ENCODE results near the gene MAP3K20.

MAP3K20 gene

DNA sequence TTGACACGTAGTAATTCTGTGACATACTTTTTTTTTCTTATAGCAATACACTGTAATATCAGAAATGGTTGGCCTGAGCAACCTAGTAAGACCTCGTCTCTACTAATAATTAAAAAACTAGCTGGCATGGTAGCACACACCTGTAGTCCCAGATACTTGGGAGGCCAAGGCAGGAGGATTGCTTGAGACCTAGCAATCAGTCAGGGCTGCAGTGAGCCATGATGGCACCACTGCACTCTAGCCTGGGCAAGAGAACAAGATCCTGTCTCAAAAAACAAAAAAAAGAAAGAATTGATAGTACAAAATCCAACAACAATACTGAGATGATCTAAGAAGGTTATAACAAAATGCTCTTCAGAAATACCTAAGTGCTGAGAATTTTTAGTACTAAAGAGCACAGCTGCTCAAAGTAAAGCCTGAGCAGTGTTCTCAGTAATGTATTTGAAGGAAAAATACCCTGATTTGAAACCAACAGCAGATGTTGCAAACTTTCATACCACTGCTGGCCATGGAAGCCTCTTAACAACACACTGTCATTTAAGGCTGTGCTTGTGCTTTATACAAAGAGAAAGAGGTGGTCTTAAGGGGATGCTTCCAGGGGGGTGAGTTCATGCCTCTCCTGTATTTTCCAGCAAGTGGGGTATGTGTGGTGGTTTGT is 146.4 kb downstream of the MAP3K20 start:
- Histone ChIP-seq H3K4me3 (ENCODE audit: low read depth, low read length) (no peak overlapping the region), H3K27ac (no peak overlapping the region), H3K36me3 (replicated peaks) (no peaks in the 10 kb centered on the region), H3K27me3 (replicated peaks) (no peaks in the 10 kb centered on the region)
- no peak for DNase-seq
- TF ChIP-seq, protein P1, sequence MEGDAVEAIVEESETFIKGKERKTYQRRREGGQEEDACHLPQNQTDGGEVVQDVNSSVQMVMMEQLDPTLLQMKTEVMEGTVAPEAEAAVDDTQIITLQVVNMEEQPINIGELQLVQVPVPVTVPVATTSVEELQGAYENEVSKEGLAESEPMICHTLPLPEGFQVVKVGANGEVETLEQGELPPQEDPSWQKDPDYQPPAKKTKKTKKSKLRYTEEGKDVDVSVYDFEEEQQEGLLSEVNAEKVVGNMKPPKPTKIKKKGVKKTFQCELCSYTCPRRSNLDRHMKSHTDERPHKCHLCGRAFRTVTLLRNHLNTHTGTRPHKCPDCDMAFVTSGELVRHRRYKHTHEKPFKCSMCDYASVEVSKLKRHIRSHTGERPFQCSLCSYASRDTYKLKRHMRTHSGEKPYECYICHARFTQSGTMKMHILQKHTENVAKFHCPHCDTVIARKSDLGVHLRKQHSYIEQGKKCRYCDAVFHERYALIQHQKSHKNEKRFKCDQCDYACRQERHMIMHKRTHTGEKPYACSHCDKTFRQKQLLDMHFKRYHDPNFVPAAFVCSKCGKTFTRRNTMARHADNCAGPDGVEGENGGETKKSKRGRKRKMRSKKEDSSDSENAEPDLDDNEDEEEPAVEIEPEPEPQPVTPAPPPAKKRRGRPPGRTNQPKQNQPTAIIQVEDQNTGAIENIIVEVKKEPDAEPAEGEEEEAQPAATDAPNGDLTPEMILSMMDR (IDR thresholded peaks at IDR 0.05; ENCODE audit: low read depth, low read length, missing control alignments), result no peak
- in situ Hi-C loops (cut with HindIII; ENCODE audit: low pct_ligation_motif_present, low sequenced_read_pairs), result loop anchor here (25.0 kb wide), 2 partner anchors 185 to 410 kb away; no protein-coding TSS in a partner anchor

DNA sequence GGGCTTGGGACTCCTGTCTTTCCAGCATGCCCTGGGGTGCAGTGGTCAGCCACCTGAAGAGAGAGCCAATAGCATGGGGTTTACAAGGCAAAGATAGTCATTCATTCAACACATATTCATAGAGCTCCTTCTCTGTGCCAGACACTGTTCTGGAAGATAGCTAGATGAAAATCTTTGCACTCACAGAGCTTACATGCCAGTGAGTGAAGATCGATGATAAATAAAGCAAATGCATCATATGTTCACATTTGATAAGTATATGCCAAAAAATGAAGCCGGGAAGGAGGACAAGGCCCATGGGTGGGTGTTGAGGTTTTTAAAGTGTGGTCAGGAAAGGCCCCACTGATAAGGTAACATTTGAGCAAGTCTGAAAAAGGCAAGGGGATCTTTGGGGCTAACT is 148.2 kb downstream of the MAP3K20 start:
- in situ Hi-C loops (cut with HindIII; ENCODE audit: low pct_ligation_motif_present, low sequenced_read_pairs), result loop anchor here (25.0 kb wide), 2 partner anchors 187 to 412 kb away; no protein-coding TSS in a partner anchor
- H3K27me3 ChIP-seq (replicated peaks), result no peaks in the 10 kb centered on the region
- no peak for DNase-seq
- TF ChIP-seq, protein P1 (IDR thresholded peaks at IDR 0.05; ENCODE audit: low read depth, low read length, missing control alignments), result no peak
- no peak overlapping the region for H3K4me3 ChIP-seq (ENCODE audit: low read depth, low read length)
- H3K27ac ChIP-seq, result no peak overlapping the region
- no peaks in the 10 kb centered on the region for H3K36me3 ChIP-seq (replicated peaks)

DNA sequence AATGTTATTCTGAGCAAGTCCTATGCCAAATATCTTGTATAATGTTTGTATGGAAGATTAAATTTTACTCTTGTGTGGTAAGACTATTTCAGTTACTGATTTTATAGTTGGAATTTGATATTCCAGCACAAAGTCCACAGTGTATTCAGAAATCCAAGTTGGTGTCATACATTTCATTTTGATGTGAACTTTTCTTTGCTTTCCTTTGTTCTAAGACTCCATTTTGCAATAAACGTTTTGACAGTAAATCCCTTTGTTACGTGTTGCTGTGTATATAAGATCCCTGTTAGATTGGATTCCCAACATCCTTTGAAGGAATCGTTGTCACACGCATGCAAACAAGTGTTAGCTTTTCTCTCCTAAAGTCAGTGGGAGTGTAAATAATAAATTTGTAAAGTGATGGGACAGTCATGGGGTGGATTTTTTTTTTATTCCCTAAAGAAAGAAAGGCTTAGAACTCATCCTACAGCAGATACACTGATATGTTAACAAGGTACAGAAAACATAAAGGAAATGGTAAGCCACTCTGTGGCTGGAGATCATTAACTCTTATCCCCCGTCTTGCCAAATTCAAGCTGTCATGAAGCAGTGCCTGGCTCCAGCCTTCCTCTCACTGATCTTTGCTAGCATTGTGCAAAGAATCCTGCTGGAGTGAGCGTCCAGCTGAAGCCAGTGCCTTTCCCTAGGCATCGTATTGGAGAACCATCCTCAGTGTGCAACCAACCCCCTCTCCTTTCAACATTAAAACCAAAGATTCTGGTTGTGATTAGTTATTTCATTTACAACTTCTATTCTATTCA is 151.5 kb downstream of the MAP3K20 start:
- H3K27ac ChIP-seq, result no peak overlapping the region
- TF ChIP-seq, protein P1 (IDR thresholded peaks at IDR 0.05; ENCODE audit: low read depth, low read length, missing control alignments), result no peak
- DNase-seq, result no peak
- H3K4me3 ChIP-seq (ENCODE audit: low read depth, low read length), result no peak overlapping the region
- H3K36me3 ChIP-seq (replicated peaks), result no peaks in the 10 kb centered on the region
- H3K27me3 ChIP-seq (replicated peaks), result no peaks in the 10 kb centered on the region
- in situ Hi-C loops (cut with HindIII; ENCODE audit: low pct_ligation_motif_present, low sequenced_read_pairs), result no loop called here

DNA sequence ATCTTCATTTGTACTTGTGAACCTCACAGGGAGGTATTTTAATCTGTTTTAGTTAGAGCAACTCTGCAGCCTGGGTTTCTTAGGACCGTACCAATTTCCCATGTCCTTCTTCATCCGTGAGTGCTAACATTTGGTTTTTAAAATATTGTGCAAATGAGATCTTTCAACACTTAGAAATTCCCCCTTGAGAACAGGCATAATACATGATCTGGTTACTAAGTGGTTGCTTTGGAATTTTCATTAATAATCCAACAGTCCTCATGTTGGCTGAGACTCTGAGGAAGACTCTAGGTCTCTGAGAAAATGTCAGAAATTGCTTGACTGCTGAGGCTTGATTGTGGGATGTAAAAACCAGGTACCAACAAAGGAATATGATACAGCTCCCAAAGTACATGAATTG is 153.4 kb downstream of the MAP3K20 start:
- Histone ChIP-seq H3K4me3 (ENCODE audit: low read depth, low read length) (no peak overlapping the region), H3K27ac (no peak overlapping the region), H3K36me3 (replicated peaks) (peaks cover 7% of the 10 kb centered on the region), H3K27me3 (replicated peaks) (no peaks in the 10 kb centered on the region)
- TF ChIP-seq, protein P1 (IDR thresholded peaks at IDR 0.05; ENCODE audit: low read depth, low read length, missing control alignments), result no peak
- no peak for DNase-seq
- in situ Hi-C loops (cut with HindIII; ENCODE audit: low pct_ligation_motif_present, low sequenced_read_pairs), result no loop called here

DNA sequence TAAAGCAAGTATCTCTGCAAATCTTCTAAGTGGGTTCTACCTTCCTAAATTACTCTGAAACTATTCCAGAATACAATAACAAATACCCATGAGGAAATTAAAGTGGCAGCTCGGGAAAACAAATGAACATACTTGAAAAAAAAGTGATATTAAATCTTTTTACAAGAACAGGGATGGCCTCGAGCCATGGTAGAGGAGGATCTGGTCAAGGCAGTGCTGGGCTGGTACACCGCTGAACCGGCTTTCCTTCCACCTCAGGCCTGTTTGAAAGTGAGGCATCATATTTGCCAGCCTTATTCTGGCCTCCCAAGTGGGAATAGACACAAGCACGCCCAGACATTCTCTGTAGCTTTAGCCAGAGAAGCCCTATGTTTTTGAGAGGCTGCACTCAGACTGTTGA is 154.5 kb downstream of the MAP3K20 start:
- TF ChIP-seq, protein P1 (IDR thresholded peaks at IDR 0.05; ENCODE audit: low read depth, low read length, missing control alignments), result no peak
- Histone ChIP-seq H3K4me3 (ENCODE audit: low read depth, low read length) (no peak overlapping the region), H3K36me3 (replicated peaks) (peaks cover 7% of the 10 kb centered on the region), H3K27ac (no peak overlapping the region), H3K27me3 (replicated peaks) (no peaks in the 10 kb centered on the region)
- in situ Hi-C loops (cut with HindIII; ENCODE audit: low pct_ligation_motif_present, low sequenced_read_pairs), result no loop called here
- DNase-seq, result no peak

All from brain microvascular endothelial cell (primary cell).